IMR-90 (cell line): ENCODE measurements around the gene CAMK2D. TPM values are rescaled to one million over a fixed set of nuclear protein-coding genes. Genes with fewer than 3 reads are reported as not detected.

Source experiments
- ATAC-seq: fragments of 200-7000 bp; cut with Tn5 transposase; 2 replicates; pipeline ENCODE4 v1.9.1; 2020; ENCODE audit warnings: low read depth, mild to moderate bottlenecking, moderate library complexity
- BruUV-seq: library from RNA; stranded (reverse); fragments of 400-500 nt; replicated peaks from 2 replicates; lab custom pipeline; 2021; lab: Mats Ljungman, UMichigan
- CTCF ChIA-PET: fragments of 300-600 bp; formaldehyde crosslinking; extraction: SDS; loops from one replicate; lab custom pipeline; 2021; ENCODE audit warnings: antibody characterized with exemption; lab: Yijun Ruan, JAX
- POLR2A ChIA-PET: fragments of 300-600 bp; sonication (Branson Sonifier 250); formaldehyde crosslinking; loops from one replicate; lab custom pipeline; 2022; ENCODE audit warnings: antibody characterized with exemption; ENCODE audit not compliant: unreplicated experiment; lab: Charles Lee
- DNase-seq: peaks from one replicate; pipeline ENCODE4 v3.0.0; 2013
- H2AFZ ChIP-seq: replicated peaks from 2 replicates; pipeline ENCODE3; 2013; ENCODE audit warnings: low read length, mild to moderate bottlenecking; ENCODE audit not compliant: poor library complexity
- H2AK5ac ChIP-seq: 2 replicates; pipeline ENCODE4 v1.6.1; 2013; ENCODE audit warnings: low read depth, low read length, inconsistent platforms
- H2AK9ac ChIP-seq: replicated peaks from 2 replicates; pipeline ENCODE3; 2013; ENCODE audit warnings: mild to moderate bottlenecking, low read depth, low read length, moderate library complexity; ENCODE audit not compliant: poor library complexity
- H2BK120ac ChIP-seq: 2 replicates; pipeline ENCODE4 v1.6.1; 2013; ENCODE audit warnings: low read depth, low read length, inconsistent platforms
- H2BK15ac ChIP-seq: 3 replicates; pipeline ENCODE4 v1.6.1; 2013; ENCODE audit warnings: low read depth, low read length, inconsistent platforms
- H2BK20ac ChIP-seq: 2 replicates; pipeline ENCODE4 v1.6.1; 2013; ENCODE audit warnings: low read depth, mild to moderate bottlenecking, inconsistent platforms, low read length, moderate library complexity
- H2BK5ac ChIP-seq: 2 replicates; pipeline ENCODE4 v1.6.1; 2013; ENCODE audit warnings: mild to moderate bottlenecking, low read depth, low read length, inconsistent platforms; ENCODE audit not compliant: poor library complexity, severe bottlenecking
- H3K14ac ChIP-seq: replicated peaks from 2 replicates; pipeline ENCODE4 v1.6.1; 2013; ENCODE audit warnings: low read depth, low read length, inconsistent platforms
- H3K18ac ChIP-seq: 2 replicates; pipeline ENCODE4 v1.6.1; 2013; ENCODE audit warnings: low read depth, low read length, control low read depth
- H3K23ac ChIP-seq: 2 replicates; pipeline ENCODE4 v1.6.1; 2013; ENCODE audit warnings: low read depth, low read length, inconsistent platforms
- H3K27ac ChIP-seq: 2 replicates; pipeline ENCODE4 v1.5.1; 2013; ENCODE audit warnings: mild to moderate bottlenecking, control low read depth, low read length; ENCODE audit not compliant: insufficient read depth
- H3K27me3 ChIP-seq: 2 replicates; pipeline ENCODE4 v1.6.1; 2013; ENCODE audit warnings: low read length; ENCODE audit not compliant: control insufficient read depth, insufficient read depth
- H3K36me3 ChIP-seq: 2 replicates; pipeline ENCODE4 v1.6.1; 2013; ENCODE audit warnings: low read length, mixed read lengths; ENCODE audit not compliant: control insufficient read depth, insufficient read depth
- H3K4ac ChIP-seq: 2 replicates; pipeline ENCODE4 v1.6.1; 2013; ENCODE audit warnings: low read depth, low read length, inconsistent platforms
- H3K4me1 ChIP-seq: 2 replicates; pipeline ENCODE4 v1.6.1; 2013; ENCODE audit warnings: low read length, mixed read lengths; ENCODE audit not compliant: control insufficient read depth, insufficient read depth
- H3K4me2 ChIP-seq: 2 replicates; pipeline ENCODE4 v1.6.1; 2013; ENCODE audit warnings: low read depth, mild to moderate bottlenecking, control low read depth, low read length, moderate library complexity
- H3K4me3 ChIP-seq: 2 replicates; pipeline ENCODE4 v1.5.1; 2013; ENCODE audit warnings: low read depth, mild to moderate bottlenecking, control low read depth, low read length, moderate library complexity; ENCODE audit not compliant: insufficient read depth
- H3K56ac ChIP-seq: 2 replicates; pipeline ENCODE4 v1.6.1; 2013; ENCODE audit warnings: low read length, inconsistent platforms; ENCODE audit not compliant: insufficient read depth; ENCODE audit errors: extremely low read depth
- H3K79me1 ChIP-seq, 2 experiments: 2 replicates each; pipeline ENCODE4 v1.6.1; 2013; ENCODE audit warnings: low read length in 2 of 2, inconsistent platforms in 1 of 2, low read depth in 1 of 2
- H3K9ac ChIP-seq: 2 replicates; pipeline ENCODE4 v1.6.1; 2013; ENCODE audit warnings: low read depth, low read length, control low read depth
- H3K9me1 ChIP-seq: 2 replicates; pipeline ENCODE4 v1.6.1; 2013; ENCODE audit warnings: low read length, inconsistent platforms; ENCODE audit not compliant: insufficient read depth
- H3K9me3 ChIP-seq: 2 replicates; pipeline ENCODE4 v1.6.1; 2013; ENCODE audit warnings: low read length; ENCODE audit not compliant: control insufficient read depth, insufficient read depth
- H4K20me1 ChIP-seq: 2 replicates; pipeline ENCODE4 v1.6.1; 2013; ENCODE audit warnings: low read length, inconsistent platforms; ENCODE audit not compliant: insufficient read depth
- H4K5ac ChIP-seq: 2 replicates; pipeline ENCODE4 v1.6.1; 2013; ENCODE audit warnings: mild to moderate bottlenecking, low read depth, low read length, control low read depth
- H4K8ac ChIP-seq, 2 experiments: 2 replicates each; pipeline ENCODE4 v1.6.1; 2013; ENCODE audit warnings: low read depth in 2 of 2, low read length in 2 of 2, control low read depth in 1 of 2, inconsistent platforms in 1 of 2
- H4K91ac ChIP-seq: 2 replicates; pipeline ENCODE4 v1.6.1; 2013; ENCODE audit warnings: low read depth, low read length, inconsistent platforms; ENCODE audit not compliant: insufficient read depth
- BHLHE40 ChIP-seq: fragments of 150-350 bp; IDR thresholded peaks from 2 replicates; pipeline ENCODE4 v1.6.1; 2016; ENCODE audit warnings: mild to moderate bottlenecking, low read depth, low read length
- CEBPB ChIP-seq: IDR thresholded peaks from 2 replicates; pipeline ENCODE4 v1.6.1; 2012; ENCODE audit warnings: low read depth, low read length, improper control_type of control experiment
- CHD1 ChIP-seq: IDR thresholded peaks from 2 replicates; pipeline ENCODE4 v1.6.1; 2012; ENCODE audit warnings: low read depth, low read length, improper control_type of control experiment
- FOS ChIP-seq: fragments of 150-350 bp; IDR thresholded peaks from 2 replicates; pipeline ENCODE4 v1.6.1; 2016; ENCODE audit warnings: low read depth, low read length
- MXI1 ChIP-seq: IDR thresholded peaks from 2 replicates; pipeline ENCODE4 v1.6.1; 2012; ENCODE audit warnings: low read depth, mild to moderate bottlenecking, low read length, moderate library complexity, borderline replicate concordance
- NFE2L2 ChIP-seq: fragments of 150-350 bp; IDR thresholded peaks from 2 replicates; pipeline ENCODE4 v1.6.1; 2016; ENCODE audit warnings: low read depth, mild to moderate bottlenecking, low read length
- POLR2A ChIP-seq: IDR thresholded peaks from 2 replicates; pipeline ENCODE4 v1.6.1; 2012; ENCODE audit warnings: mild to moderate bottlenecking, low read depth, low read length
- RCOR1 ChIP-seq: IDR thresholded peaks from 2 replicates; pipeline ENCODE4 v1.6.1; 2012; ENCODE audit warnings: mild to moderate bottlenecking, low read length, improper control_type of control experiment; ENCODE audit not compliant: insufficient replicate concordance
- WGBS, 2 experiments: methylation state at CpG; one replicate each; pipeline versions ENCODE4 v1.1.5 to v1.1.7; 2013; ENCODE audit warnings: missing lambda C conversion rate in 2 of 2; ENCODE audit not compliant: insufficient read length in 1 of 2; ENCODE audit errors: extremely low coverage in 2 of 2; 5-methylcytosine and 5-hydroxymethylcytosine counted together
- dilution Hi-C: fragments of 300-500 bp; cut with HindIII; formaldehyde crosslinking; loops from one replicate; pipeline ENCODE4 v1.14.3; 2018; ENCODE audit warnings: low sequenced_read_pairs; ENCODE audit not compliant: unreplicated experiment
- in situ Hi-C: fragments of 300-500 bp; cut with MboI; formaldehyde crosslinking; loops from 3 replicates; pipeline ENCODE4 v1.14.3; 2019; ENCODE audit warnings: low sequenced_read_pairs, inconsistent platforms, mixed read lengths
- intact Hi-C: fragments of 100-400 bp; cut with micrococcal nuclease; formaldehyde crosslinking; loops from 2 replicates; pipeline ENCODE4 v1.10.0; 2022
- polyA plus RNA-seq, 3 experiments: library from polyadenylated mRNA; depleted of rRNA; stranded (reverse); fragments of >200 nt; gene quantifications; 2 replicates each; pipeline ENCODE4 v1.2.3, GENCODE V29; 2012; ENCODE audit warnings: low replicate concordance in 1 of 3
- total RNA-seq: library from RNA; depleted of rRNA; stranded (reverse); fragments of >200 nt; gene quantifications from 2 replicates; pipeline ENCODE4 v1.2.3, GENCODE V29; 2012
- TF ChIP-seq, protein P1 (sequence below): conservative IDR thresholded peaks from 2 replicates; pipeline ENCODE4 v1.5.1; 2012; ENCODE audit warnings: mild to moderate bottlenecking, low read depth, low read length, improper control_type of control experiment
- TF ChIP-seq, protein P2 (sequence below): fragments of 150-350 bp; IDR thresholded peaks from 2 replicates; pipeline ENCODE4 v1.6.1; 2017; ENCODE audit warnings: mild to moderate bottlenecking, antibody characterized with exemption, low read length, low read depth

Gene CAMK2D
- total and polyA plus RNA-seq, 2 of the 4 experiments (the other 2 are of a cell fraction) = 44.6 to 156 TPM

DNA sequence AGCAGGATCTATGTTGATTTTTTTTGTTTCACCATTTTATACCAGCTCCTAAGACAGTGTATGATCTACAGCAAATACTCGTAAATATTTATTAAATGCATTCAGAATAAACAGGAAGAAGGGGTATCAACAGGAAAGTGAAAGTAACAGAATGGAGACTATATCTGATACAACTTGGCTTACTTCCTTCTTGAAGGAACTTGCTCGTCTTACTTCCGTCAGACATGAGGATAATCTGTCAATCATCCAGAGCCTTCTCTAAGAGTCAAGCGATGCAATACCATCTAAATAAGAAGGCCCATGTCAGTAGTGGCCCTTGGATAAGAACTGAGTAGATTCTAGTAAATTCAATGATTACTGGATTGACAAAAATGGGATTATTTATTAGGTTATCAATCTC lies 84.2 kb downstream of the CAMK2D start:
- TF ChIP-seq POLR2A (no peak), RCOR1 (no peak), FOS (no peak), BHLHE40 (no peak), CEBPB (no peak), CHD1 (no peak), MXI1 (no peak), NFE2L2 (no peak)
- TF ChIP-seq, protein P1, sequence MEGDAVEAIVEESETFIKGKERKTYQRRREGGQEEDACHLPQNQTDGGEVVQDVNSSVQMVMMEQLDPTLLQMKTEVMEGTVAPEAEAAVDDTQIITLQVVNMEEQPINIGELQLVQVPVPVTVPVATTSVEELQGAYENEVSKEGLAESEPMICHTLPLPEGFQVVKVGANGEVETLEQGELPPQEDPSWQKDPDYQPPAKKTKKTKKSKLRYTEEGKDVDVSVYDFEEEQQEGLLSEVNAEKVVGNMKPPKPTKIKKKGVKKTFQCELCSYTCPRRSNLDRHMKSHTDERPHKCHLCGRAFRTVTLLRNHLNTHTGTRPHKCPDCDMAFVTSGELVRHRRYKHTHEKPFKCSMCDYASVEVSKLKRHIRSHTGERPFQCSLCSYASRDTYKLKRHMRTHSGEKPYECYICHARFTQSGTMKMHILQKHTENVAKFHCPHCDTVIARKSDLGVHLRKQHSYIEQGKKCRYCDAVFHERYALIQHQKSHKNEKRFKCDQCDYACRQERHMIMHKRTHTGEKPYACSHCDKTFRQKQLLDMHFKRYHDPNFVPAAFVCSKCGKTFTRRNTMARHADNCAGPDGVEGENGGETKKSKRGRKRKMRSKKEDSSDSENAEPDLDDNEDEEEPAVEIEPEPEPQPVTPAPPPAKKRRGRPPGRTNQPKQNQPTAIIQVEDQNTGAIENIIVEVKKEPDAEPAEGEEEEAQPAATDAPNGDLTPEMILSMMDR = no peak
- TF ChIP-seq, protein P2, sequence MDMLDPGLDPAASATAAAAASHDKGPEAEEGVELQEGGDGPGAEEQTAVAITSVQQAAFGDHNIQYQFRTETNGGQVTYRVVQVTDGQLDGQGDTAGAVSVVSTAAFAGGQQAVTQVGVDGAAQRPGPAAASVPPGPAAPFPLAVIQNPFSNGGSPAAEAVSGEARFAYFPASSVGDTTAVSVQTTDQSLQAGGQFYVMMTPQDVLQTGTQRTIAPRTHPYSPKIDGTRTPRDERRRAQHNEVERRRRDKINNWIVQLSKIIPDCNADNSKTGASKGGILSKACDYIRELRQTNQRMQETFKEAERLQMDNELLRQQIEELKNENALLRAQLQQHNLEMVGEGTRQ = no peak
- no peak for DNase-seq

More for the DNA sequence above, 84.2 kb downstream of the CAMK2D start:
- H3K14ac ChIP-seq = no peak overlapping the region
- no peak overlapping the region for H3K4me3 ChIP-seq
- no peaks in the 10 kb centered on the region for H3K9me3 ChIP-seq
- no peak overlapping the region for H2BK5ac ChIP-seq
- BruUV-seq = no TSS peak
- dilution Hi-C loops = no loop called here
- in situ Hi-C loops = no loop called here
- no peak overlapping the region for H4K8ac ChIP-seq
- peaks cover 3% of the 10 kb centered on the region; the same call in 1 of the 2 replicates for H4K20me1 ChIP-seq
- H3K4me1 ChIP-seq = peaks cover 15% of the 10 kb centered on the region
- H2AK9ac ChIP-seq = no peak overlapping the region
- no peak for ATAC-seq
- H3K4me2 ChIP-seq = peak overlapping the region; percentile 76; the same call in 1 of the 2 replicates
- H4K5ac ChIP-seq = no peak overlapping the region; the same call in 1 of the 2 replicates
- POLR2A ChIA-PET = no interaction called here
- H4K91ac ChIP-seq = no peak overlapping the region
- H2BK120ac ChIP-seq = no peak overlapping the region
- no peak overlapping the region for H2AK5ac ChIP-seq
- no peak overlapping the region for H2AFZ ChIP-seq
- no peak overlapping the region for H3K23ac ChIP-seq
- CTCF ChIA-PET = no interaction called here
- H3K9ac ChIP-seq = no peak overlapping the region
- H2BK15ac ChIP-seq = no peak overlapping the region
- intact Hi-C loops = no loop called here
- no peaks in the 10 kb centered on the region for H3K27me3 ChIP-seq
- peaks cover 2% of the 10 kb centered on the region; the same call in 1 of the 2 replicates for H3K36me3 ChIP-seq
- H2BK20ac ChIP-seq = no peak overlapping the region
- H3K56ac ChIP-seq = no peak overlapping the region
- H3K27ac ChIP-seq = no peak overlapping the region
- WGBS, 2 experiments = no CpG with 5 or more reads among the region's 4 CpGs
- peaks cover 3% of the 10 kb centered on the region for H3K9me1 ChIP-seq
- peaks cover 31 to 67% of the 10 kb centered on the region in 2 experiments for H3K79me1 ChIP-seq
- no peak overlapping the region; the same call in 1 of the 2 replicates for H3K18ac ChIP-seq
- H3K4ac ChIP-seq = no peak overlapping the region
